ENCODE results near the gene GPRC5A. TPM values are rescaled to one million over a fixed set of nuclear protein-coding genes. Genes with fewer than 3 reads are reported as not detected.
"Not testable (repeated sequence)": the region's sequence is repeated elsewhere in the genome, so short reads cannot be mapped to it uniquely, and the experiment has no call there.

The GPRC5A gene, protein sequence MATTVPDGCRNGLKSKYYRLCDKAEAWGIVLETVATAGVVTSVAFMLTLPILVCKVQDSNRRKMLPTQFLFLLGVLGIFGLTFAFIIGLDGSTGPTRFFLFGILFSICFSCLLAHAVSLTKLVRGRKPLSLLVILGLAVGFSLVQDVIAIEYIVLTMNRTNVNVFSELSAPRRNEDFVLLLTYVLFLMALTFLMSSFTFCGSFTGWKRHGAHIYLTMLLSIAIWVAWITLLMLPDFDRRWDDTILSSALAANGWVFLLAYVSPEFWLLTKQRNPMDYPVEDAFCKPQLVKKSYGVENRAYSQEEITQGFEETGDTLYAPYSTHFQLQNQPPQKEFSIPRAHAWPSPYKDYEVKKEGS
- total RNA-seq (2014; rRNA removed; shearing (Covaris generic)): 7.0 and 10.5 TPM in 2 replicates

- peak; percentile 91 for DNase-seq (ENCODE audit: low read depth)
Measured at GRCh38 chr12:12891080-12891880, at the start of gene GPRC5A. GPRC5A (plus strand) TSS chr12:12891562; CDS start chr12:12908250, 16,688 bp downstream.

- no peak for DNase-seq (ENCODE audit: low read depth)
Measured at GRCh38 chr12:12845794-12846243, 45.5 kb upstream of the GPRC5A start.

GRCh38 chr12:12846780-12847179 is 44.6 kb upstream of the GPRC5A start:
- not testable (repeated sequence) for DNase-seq (ENCODE audit: low read depth)

DNA sequence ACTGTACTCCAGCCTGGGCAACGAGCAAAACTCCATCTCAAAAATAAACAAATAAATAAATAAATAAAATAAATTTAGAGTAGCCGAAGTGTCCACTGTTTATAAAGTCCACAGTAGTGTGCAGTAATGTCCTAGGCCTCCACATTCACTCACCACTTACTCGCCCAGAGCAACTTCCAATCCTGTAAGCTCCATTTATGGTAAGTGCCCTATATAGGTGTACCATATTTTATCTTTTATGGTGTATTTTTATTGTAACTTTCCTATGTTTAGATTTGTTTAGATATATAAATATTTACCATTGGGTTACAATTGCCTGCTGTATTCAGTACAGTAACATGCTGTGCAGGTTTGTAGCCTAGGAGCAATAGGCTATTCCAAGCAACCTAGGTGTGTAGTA is 37.9 kb upstream of the GPRC5A start:
- DNase-seq (ENCODE audit: low read depth): no peak

DNA sequence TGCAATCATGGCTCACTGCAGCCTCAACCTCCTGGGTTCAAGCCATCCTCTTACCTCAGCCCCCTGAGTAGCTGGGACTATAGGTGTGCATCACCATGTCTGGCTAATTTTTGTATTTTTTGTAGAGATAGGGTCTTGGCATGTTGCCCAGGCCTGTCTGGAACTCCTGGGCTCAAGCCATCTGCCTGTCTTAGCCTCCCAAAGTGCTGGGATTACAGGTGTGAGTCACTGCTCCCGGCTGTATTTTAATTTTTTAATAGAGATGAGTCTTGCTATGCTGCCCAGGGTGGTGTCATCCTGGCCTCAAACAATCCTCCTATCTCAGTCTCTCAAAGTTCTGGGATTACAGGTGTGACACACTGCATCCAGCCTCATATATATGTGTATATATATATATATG is 31.7 kb upstream of the GPRC5A start:
- DNase-seq (ENCODE audit: low read depth): peak; percentile 59

- DNase-seq (ENCODE audit: low read depth): no peak
Measured at GRCh38 chr12:12864243-12864642, 27.1 kb upstream of the GPRC5A start.

DNA sequence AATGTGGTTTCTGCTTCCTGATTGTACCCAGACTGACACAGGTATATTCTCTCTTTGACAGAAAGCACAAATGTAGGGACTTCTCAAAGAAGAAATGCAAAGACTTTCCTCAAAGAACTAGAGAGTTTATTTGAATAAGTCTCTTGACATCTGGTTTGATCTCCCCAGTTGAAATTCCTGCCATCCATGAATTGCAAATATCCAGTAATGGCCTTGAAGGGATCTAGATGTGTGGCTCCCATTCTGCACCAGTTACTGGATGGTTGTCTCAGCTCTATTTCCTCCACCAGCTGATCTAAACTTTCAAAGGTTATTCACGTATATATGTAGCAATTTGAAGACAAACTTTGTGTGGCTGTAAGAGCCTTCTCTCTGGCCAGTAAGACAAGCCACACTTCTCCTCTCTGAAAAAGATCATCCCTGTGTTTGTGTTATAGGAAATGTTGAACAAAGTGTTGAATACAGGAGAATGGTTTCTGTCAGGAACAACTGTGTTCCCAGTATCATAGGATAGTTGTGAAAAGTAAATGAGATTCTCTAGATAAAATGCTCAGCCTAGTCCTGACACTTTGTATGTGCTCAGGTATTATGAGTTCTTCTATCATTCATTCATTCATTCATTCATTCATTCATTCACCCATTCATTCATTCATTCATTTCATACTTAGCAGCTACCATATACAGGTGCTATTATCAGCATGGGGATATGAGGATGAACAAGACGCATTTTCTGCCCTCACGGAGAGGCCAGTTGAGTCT is 22.7 kb upstream of the GPRC5A start:
- no peak for DNase-seq (ENCODE audit: low read depth)

DNA sequence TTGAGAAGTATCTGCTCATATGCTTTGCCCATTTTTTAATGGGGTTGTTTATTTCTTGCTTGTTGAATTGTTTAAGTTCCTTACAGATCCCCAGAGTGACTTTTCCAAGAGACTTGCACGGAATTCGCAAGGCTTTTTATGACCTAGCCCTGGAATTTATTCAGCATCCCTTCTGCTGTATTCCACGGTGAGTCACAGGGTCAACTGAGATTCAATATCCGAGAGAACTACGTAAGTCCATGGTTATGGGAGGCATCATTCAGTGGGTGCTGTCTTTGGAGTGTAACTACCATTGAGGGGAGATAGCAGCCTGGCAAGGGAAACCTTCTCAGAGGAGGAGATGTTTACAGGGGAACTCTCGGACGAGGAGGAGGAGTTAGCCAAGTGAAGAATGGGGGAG is 20.9 kb upstream of the GPRC5A start:
- peak; percentile 80 for DNase-seq (ENCODE audit: low read depth)

DNA sequence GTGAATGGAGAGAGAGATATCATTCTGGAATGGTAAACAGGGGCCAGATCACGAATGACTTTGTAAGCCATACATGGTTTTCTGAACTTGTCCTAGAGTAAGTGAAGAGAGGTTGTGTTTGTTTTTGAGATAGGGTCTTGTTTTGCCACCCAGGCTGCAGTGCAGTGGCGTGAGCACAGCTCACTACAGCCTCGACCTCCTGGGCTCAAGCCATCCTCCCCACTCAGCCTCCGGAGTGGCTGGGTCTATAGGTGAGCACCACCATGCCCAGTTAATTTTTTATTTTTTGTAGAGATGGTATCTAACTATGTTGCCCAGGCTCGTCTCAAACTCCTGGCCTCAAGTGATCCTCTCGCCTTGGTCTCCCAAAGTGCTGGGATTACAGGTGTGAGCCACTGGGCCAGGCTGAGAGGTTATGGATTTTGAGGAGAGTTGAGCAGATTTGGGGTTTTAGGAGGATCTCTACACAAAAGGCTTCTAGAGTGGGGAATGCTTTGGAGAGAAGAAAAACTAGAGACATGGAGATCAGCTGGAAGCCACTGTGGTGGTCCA is 19.7 kb upstream of the GPRC5A start:
- no peak for DNase-seq (ENCODE audit: low read depth)

GRCh38 chr12:12872139-12872933 is 19.0 kb upstream of the GPRC5A start:
- peak; percentile 63 for DNase-seq (ENCODE audit: low read depth)

DNA sequence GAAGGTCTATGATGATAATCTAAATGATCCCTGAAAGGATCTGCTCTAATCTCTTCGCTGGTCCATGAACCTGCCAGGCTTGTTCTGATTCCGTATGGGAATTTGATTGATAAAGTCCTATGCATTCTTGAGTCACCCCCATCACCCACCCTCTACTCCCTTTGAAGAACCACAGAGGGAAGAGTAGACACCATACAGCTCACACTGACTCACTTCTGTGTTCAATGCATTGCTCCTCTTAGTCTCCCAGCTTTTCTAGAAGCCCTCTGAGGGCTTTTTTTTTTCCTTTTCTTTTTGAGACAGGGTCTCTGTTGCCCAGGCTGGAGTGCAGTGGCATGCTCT is 18.5 kb upstream of the GPRC5A start:
- DNase-seq (ENCODE audit: low read depth): peak; percentile 57

GRCh38 chr12:12874029-12874428 is 17.3 kb upstream of the GPRC5A start:
- DNase-seq (ENCODE audit: low read depth): no peak

DNA sequence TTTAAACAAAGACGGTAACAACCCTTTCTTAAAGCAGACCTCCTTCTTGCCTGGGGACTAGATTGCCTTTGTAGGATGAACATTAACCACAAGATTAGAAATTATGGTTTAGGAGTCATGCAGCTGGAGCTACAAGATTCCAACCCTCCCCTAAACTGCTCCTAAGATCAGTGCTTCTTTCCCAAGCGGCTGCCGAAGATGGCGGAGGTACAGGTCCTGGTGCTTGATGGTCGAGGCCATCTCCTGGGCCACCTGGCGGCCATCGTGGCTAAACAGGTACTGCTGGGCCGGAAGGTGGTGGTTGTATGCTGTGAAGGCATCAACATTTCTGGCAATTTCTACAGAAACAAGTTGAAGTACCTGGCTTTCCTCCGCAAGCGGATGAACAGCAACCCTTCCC is 16.1 kb upstream of the GPRC5A start:
- DNase-seq (ENCODE audit: low read depth): not testable (repeated sequence)

GRCh38 chr12:12877153-12877768 is 14.1 kb upstream of the GPRC5A start:
- DNase-seq (ENCODE audit: low read depth): no peak

DNA sequence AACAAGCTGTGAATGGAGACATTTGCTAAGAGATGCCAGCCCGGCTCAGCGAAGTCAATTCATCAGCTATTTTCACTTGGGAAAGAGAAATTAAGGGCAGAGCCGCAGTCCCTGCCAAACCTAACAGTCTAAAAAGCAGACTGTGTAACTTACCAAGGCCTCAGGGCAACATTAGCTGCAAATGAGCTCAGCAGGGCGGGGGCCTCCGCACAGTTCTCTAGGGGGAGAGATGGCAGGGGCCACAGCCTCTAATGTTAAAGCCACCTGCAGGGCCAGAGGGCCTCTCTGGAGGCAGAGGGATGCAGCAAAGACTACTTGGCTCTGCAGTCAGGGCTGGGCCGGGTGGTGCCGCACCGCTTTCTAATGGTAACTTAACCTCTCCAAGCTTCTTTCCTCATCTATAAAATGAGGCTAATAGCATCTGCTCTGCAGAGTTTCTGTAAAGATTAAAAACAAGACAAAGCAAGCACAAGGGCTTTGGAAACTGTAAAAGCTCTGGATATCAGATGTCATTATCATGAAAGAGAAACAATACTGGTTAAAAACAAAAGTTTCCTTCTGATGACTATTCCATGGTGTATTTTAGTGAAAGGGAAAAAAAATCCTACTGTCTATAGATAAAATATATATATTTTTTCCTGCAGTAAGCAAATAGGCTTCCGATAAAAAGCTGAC is 13.4 kb upstream of the GPRC5A start:
- no peak for DNase-seq (ENCODE audit: low read depth)

DNA sequence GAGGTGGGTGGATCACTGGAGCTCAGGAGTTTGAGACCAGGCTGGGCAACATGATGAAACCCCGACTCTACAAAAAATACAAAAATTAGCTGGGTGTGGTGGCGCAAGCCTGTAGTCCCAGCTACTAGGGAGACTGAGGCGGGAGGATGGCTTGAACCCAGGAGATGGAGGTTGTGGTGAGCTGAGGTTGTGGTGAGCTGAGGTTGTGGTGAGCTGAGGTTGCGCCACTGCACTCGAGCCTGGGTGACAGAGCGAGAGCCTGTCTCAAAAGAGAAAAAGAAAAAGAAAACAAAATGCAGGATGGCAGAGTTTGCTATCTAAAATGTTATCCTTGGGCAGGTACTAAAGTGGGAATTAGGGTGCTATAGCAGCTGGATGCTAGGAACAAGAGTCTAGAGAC is 10.8 kb upstream of the GPRC5A start:
- no peak for DNase-seq (ENCODE audit: low read depth)

GRCh38 chr12:12881151-12881909 is 10.0 kb upstream of the GPRC5A start:
- DNase-seq (ENCODE audit: low read depth): peak; percentile 71

DNA sequence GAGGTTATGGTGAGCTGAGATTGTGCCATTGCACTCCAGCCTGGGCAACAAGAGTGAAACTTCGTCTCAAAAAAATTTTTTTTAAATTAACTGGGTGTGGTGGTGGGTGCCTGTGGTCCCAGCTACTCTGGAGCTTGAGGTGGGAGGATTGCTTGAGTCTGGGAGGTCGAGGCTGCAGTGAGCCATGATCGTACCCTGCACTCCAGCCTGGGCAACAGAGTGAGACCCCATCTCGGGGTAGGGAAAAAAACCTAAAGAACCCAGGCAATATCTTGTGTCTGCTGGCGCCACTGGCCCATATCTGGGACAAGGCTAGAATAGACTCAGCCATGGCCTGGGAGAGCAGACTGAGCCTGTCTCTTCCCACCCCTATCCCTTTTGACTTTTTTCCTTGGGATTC is 9.1 kb upstream of the GPRC5A start:
- no peak for DNase-seq (ENCODE audit: low read depth)

GRCh38 chr12:12883369-12884001 is 7.9 kb upstream of the GPRC5A start:
- no peak for DNase-seq (ENCODE audit: low read depth)
